Body of pancreas (tissue), 4 donors: Measurements from ENCODE around the gene RIPK4.

Experiments
- POLR2A ChIP-seq, 3 donors: fragments of 450-650 bp; IDR thresholded peaks; one replicate each; pipeline ENCODE4 v1.6.1; 2016; ENCODE audit warnings: antibody characterized with exemption in 3 of 3, mild to moderate bottlenecking in 2 of 3
- TF ChIP-seq, protein P1 (sequence below), 7 experiments: fragments of 450-650 bp in 4 of 7; fragments of 200-600 bp in 3 of 7; sonication (generic) in 3 of 7; IDR thresholded peaks; one replicate each; pipeline ENCODE4 v1.5.1; 2016 to 2019; ENCODE audit warnings: antibody characterized with exemption in 7 of 7

- TF ChIP-seq, protein P1, sequence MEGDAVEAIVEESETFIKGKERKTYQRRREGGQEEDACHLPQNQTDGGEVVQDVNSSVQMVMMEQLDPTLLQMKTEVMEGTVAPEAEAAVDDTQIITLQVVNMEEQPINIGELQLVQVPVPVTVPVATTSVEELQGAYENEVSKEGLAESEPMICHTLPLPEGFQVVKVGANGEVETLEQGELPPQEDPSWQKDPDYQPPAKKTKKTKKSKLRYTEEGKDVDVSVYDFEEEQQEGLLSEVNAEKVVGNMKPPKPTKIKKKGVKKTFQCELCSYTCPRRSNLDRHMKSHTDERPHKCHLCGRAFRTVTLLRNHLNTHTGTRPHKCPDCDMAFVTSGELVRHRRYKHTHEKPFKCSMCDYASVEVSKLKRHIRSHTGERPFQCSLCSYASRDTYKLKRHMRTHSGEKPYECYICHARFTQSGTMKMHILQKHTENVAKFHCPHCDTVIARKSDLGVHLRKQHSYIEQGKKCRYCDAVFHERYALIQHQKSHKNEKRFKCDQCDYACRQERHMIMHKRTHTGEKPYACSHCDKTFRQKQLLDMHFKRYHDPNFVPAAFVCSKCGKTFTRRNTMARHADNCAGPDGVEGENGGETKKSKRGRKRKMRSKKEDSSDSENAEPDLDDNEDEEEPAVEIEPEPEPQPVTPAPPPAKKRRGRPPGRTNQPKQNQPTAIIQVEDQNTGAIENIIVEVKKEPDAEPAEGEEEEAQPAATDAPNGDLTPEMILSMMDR (IDR thresholded peaks at IDR 0.05) = no peak
- TF ChIP-seq POLR2A (IDR thresholded peaks at IDR 0.05) = no peak
These were observed 36.5 kb downstream of the RIPK4 start for GRCh38 chr21:41730367-41730765.
